ENCODE data around the gene MRM2. TPM values are rescaled to one million over a fixed set of nuclear protein-coding genes. Genes with fewer than 3 reads are reported as not detected.

MRM2 gene
- total RNA-seq, 1 donor from 2014 or later: 25.3 TPM

GRCh38 chr7:2223321-2223720 lies 18.7 kb downstream of the MRM2 start:
- H3K36me3 Mint-ChIP-seq: peaks cover 30% of the 10 kb centered on the region
- H3K9me3 Mint-ChIP-seq: no peaks in the 10 kb centered on the region
- no peak overlapping the region for H3K27ac Mint-ChIP-seq
- TF ChIP-seq CTCF (IDR thresholded peaks at IDR 0.05; ENCODE audit: unreplicated experiment): no peak
- H3K4me3 Mint-ChIP-seq: no peak overlapping the region
- DNase-seq (ENCODE audit: low spot score in 2 of 2, unreplicated experiment in 2 of 2): no peak
- H3K4me1 Mint-ChIP-seq: no peaks in the 10 kb centered on the region
- no peaks in the 10 kb centered on the region for H3K27me3 Mint-ChIP-seq (ENCODE audit: low read depth)

- peaks cover 26% of the 10 kb centered on the region for H3K36me3 Mint-ChIP-seq
- TF ChIP-seq CTCF (IDR thresholded peaks at IDR 0.05; ENCODE audit: unreplicated experiment): no peak
- no peak overlapping the region for H3K4me3 Mint-ChIP-seq
- no peak overlapping the region for H3K27ac Mint-ChIP-seq
- H3K9me3 Mint-ChIP-seq: no peaks in the 10 kb centered on the region
- no peaks in the 10 kb centered on the region for H3K4me1 Mint-ChIP-seq
- H3K27me3 Mint-ChIP-seq (ENCODE audit: low read depth): no peaks in the 10 kb centered on the region
- no peak for DNase-seq (ENCODE audit: low spot score in 2 of 2, unreplicated experiment in 2 of 2)
Measured at GRCh38 chr7:2222516-2222915, 19.5 kb downstream of the MRM2 start.

- Mint-ChIP-seq H3K36me3 (peaks cover 29% of the 10 kb centered on the region), H3K27ac (no peak overlapping the region), H3K9me3 (no peaks in the 10 kb centered on the region), H3K4me1 (no peaks in the 10 kb centered on the region), H3K27me3 (ENCODE audit: low read depth) (no peaks in the 10 kb centered on the region), H3K4me3 (no peak overlapping the region)
- no peak for DNase-seq (ENCODE audit: low spot score in 2 of 2, unreplicated experiment in 2 of 2)
- TF ChIP-seq CTCF (IDR thresholded peaks at IDR 0.05; ENCODE audit: unreplicated experiment): no peak
Measured at GRCh38 chr7:2220954-2221353, 21.1 kb downstream of the MRM2 start.

GRCh38 chr7:2220506-2220905 lies 21.5 kb downstream of the MRM2 start:
- H3K27me3 Mint-ChIP-seq (ENCODE audit: low read depth): no peaks in the 10 kb centered on the region
- TF ChIP-seq CTCF (IDR thresholded peaks at IDR 0.05; ENCODE audit: unreplicated experiment): no peak
- no peaks in the 10 kb centered on the region for H3K9me3 Mint-ChIP-seq
- no peak overlapping the region for H3K4me3 Mint-ChIP-seq
- H3K36me3 Mint-ChIP-seq: peaks cover 29% of the 10 kb centered on the region
- H3K27ac Mint-ChIP-seq: no peak overlapping the region
- H3K4me1 Mint-ChIP-seq: no peaks in the 10 kb centered on the region
- DNase-seq (ENCODE audit: low spot score in 2 of 2, unreplicated experiment in 2 of 2): no peak

- Mint-ChIP-seq H3K27me3 (ENCODE audit: low read depth) (no peaks in the 10 kb centered on the region), H3K27ac (no peak overlapping the region), H3K9me3 (no peaks in the 10 kb centered on the region), H3K36me3 (peaks cover 29% of the 10 kb centered on the region), H3K4me3 (no peak overlapping the region), H3K4me1 (no peaks in the 10 kb centered on the region)
- TF ChIP-seq CTCF (IDR thresholded peaks at IDR 0.05; ENCODE audit: unreplicated experiment): no peak
- no peak for DNase-seq (ENCODE audit: low spot score in 2 of 2, unreplicated experiment in 2 of 2)
Measured at GRCh38 chr7:2220030-2220429, 22.0 kb downstream of the MRM2 start.

GRCh38 chr7:2219606-2220005 lies 22.4 kb downstream of the MRM2 start:
- Mint-ChIP-seq H3K27ac (no peak overlapping the region), H3K9me3 (no peaks in the 10 kb centered on the region), H3K27me3 (ENCODE audit: low read depth) (no peaks in the 10 kb centered on the region), H3K4me3 (no peak overlapping the region), H3K4me1 (no peaks in the 10 kb centered on the region), H3K36me3 (peaks cover 31% of the 10 kb centered on the region)
- no peak for DNase-seq (ENCODE audit: low spot score in 2 of 2, unreplicated experiment in 2 of 2)
- no peak for TF ChIP-seq CTCF (IDR thresholded peaks at IDR 0.05; ENCODE audit: unreplicated experiment)
